Panc1 (cell line): ENCODE measurements around the gene GRIK3. TPM values are rescaled to one million over a fixed set of nuclear protein-coding genes. Genes with fewer than 3 reads are reported as not detected.

Experiments used
- ATAC-seq: fragments of 200-7000 bp; cut with Tn5 transposase; 2 replicates; pipeline ENCODE4 v1.9.1; 2020; ENCODE audit warnings: mild to moderate bottlenecking, moderate library complexity
- BruUV-seq: library from RNA; stranded (reverse); fragments of 400-500 nt; replicated peaks from 2 replicates; lab custom pipeline; 2021; lab: Mats Ljungman, UMichigan
- CTCF ChIA-PET: fragments of 300-600 bp; sonication (Branson Sonifier 250); formaldehyde crosslinking; loops from one replicate; lab custom pipeline; 2022; ENCODE audit warnings: antibody characterized with exemption; lab: Charles Lee
- POLR2A ChIA-PET: fragments of 300-600 bp; sonication (Branson Sonifier 250); formaldehyde crosslinking; loops from one replicate; lab custom pipeline; 2022; ENCODE audit warnings: antibody characterized with exemption; lab: Charles Lee
- DNase-seq: peaks from one replicate; pipeline ENCODE4 v3.0.0-alpha.2; 2010; ENCODE audit warnings: low read depth, low spot score
- H3K27ac ChIP-seq: 2 replicates; pipeline ENCODE4 v1.5.1; 2011; ENCODE audit warnings: mild to moderate bottlenecking, low read length, inconsistent platforms
- H3K27me3 ChIP-seq: fragments of 200-500 bp; sonication (Bioruptor generic); 2 replicates; pipeline ENCODE4 v1.6.0; 2014; ENCODE audit warnings: low read length, inconsistent platforms; ENCODE audit not compliant: control insufficient read depth, insufficient read depth
- H3K36me3 ChIP-seq: fragments of 200-500 bp; sonication (Bioruptor generic); 2 replicates; pipeline ENCODE4 v1.5.1; 2014; ENCODE audit warnings: inconsistent platforms, mild to moderate bottlenecking, low read length, moderate library complexity; ENCODE audit not compliant: control insufficient read depth, insufficient read depth
- H3K4me1 ChIP-seq: 2 replicates; pipeline ENCODE4 v1.5.1; 2011; ENCODE audit warnings: inconsistent platforms, mild to moderate bottlenecking, low read length, moderate library complexity; ENCODE audit not compliant: control insufficient read depth, insufficient read depth
- H3K4me3 ChIP-seq, 2 experiments: 2 replicates each; pipeline ENCODE4 v1.5.1; 2011 to 2012; ENCODE audit warnings: low read depth in 2 of 2, low read length in 2 of 2, mild to moderate bottlenecking in 2 of 2, inconsistent platforms in 1 of 2, moderate library complexity in 1 of 2
- H3K9me3 ChIP-seq: fragments of 200-500 bp; sonication (Bioruptor generic); 2 replicates; pipeline ENCODE4 v1.5.1; 2014; ENCODE audit warnings: low read depth, mild to moderate bottlenecking, inconsistent platforms, low read length, moderate library complexity; ENCODE audit not compliant: control insufficient read depth, insufficient read depth
- CTCF ChIP-seq: fragments of 450-650 bp; IDR thresholded peaks from 2 replicates; pipeline ENCODE4 v1.5.1; 2017; ENCODE audit warnings: mild to moderate bottlenecking
- POLR2AphosphoS5 ChIP-seq: IDR thresholded peaks from 2 replicates; pipeline ENCODE4 v1.6.1; 2012; ENCODE audit warnings: mild to moderate bottlenecking, low read depth, low read length, moderate library complexity
- REST ChIP-seq, 2 experiments: IDR thresholded peaks; 2 replicates each; pipeline ENCODE4 v1.6.1; 2011 to 2012; ENCODE audit warnings: low read depth in 2 of 2, control low read depth in 1 of 2, low read length in 1 of 2, mild to moderate bottlenecking in 1 of 2, moderate library complexity in 1 of 2; ENCODE audit not compliant: insufficient read depth in 1 of 2
- SIN3A ChIP-seq: IDR thresholded peaks from 2 replicates; pipeline ENCODE4 v1.6.1; 2012; ENCODE audit warnings: low read depth, mild to moderate bottlenecking, low read length, moderate library complexity, borderline replicate concordance; ENCODE audit not compliant: insufficient read depth
- TCF7L2 ChIP-seq: IDR thresholded peaks from 2 replicates; pipeline ENCODE4 v1.6.1; 2011; ENCODE audit warnings: mild to moderate bottlenecking, low read depth, low read length, inconsistent platforms
- in situ Hi-C: cut with HindIII; loops from 2 replicates; pipeline ENCODE4 v1.10.0; 2016; ENCODE audit warnings: low sequenced_read_pairs, low pct_unique_long_range_greater_than_20kb
- intact Hi-C: fragments of 100-400 bp; cut with micrococcal nuclease; formaldehyde crosslinking; loops from one replicate; pipeline ENCODE4 v1.10.0; 2022; ENCODE audit not compliant: unreplicated experiment
- total RNA-seq: library from RNA; stranded (reverse); gene quantifications from one replicate; pipeline ENCODE4 v1.2.1, GENCODE V29; 2021; ENCODE audit not compliant: unreplicated experiment

The GRIK3 gene
- total RNA-seq, 1 experiment from 2014 or later, result not detected

GRCh38 chr1:36951292-36951750 is 83.0 kb downstream of the GRIK3 start:
- in situ Hi-C loops (no loop called here), intact Hi-C loops (no loop called here)
- no TSS peak for BruUV-seq
- H3K4me1 ChIP-seq, result no peaks in the 10 kb centered on the region
- no peak overlapping the region for H3K27ac ChIP-seq
- no peaks in the 10 kb centered on the region for H3K36me3 ChIP-seq
- ChIA-PET POLR2A (no interaction called here), CTCF (no interaction called here)
- TF ChIP-seq POLR2AphosphoS5 (no peak), TCF7L2 (no peak), SIN3A (no peak), CTCF (no peak), REST (IDR thresholded peaks at IDR 0.05; ENCODE audit: insufficient read depth in 1 of 2, low read depth in 2 of 2, low read length in 1 of 2) (no peak)
- H3K27me3 ChIP-seq, result peaks cover 2% of the 10 kb centered on the region; the same call in 1 of the 2 replicates
- no peak for DNase-seq
- no peak for ATAC-seq
- no peaks in the 10 kb centered on the region for H3K9me3 ChIP-seq
- no peak overlapping the region for H3K4me3 ChIP-seq

GRCh38 chr1:36950604-36951291 is 83.6 kb downstream of the GRIK3 start:
- intact Hi-C loops (no loop called here), in situ Hi-C loops (no loop called here)
- no peak for ATAC-seq
- Histone ChIP-seq H3K9me3 (no peaks in the 10 kb centered on the region), H3K36me3 (no peaks in the 10 kb centered on the region), H3K27me3 (peaks cover 2% of the 10 kb centered on the region; the same call in 1 of the 2 replicates), H3K27ac (no peak overlapping the region), H3K4me1 (no peaks in the 10 kb centered on the region), H3K4me3 (no peak overlapping the region)
- POLR2A ChIA-PET, result no interaction called here
- TF ChIP-seq SIN3A (no peak), REST (IDR thresholded peaks at IDR 0.05; ENCODE audit: insufficient read depth in 1 of 2, low read depth in 2 of 2, low read length in 1 of 2) (no peak), TCF7L2 (no peak), POLR2AphosphoS5 (no peak), CTCF (no peak)
- DNase-seq, result no peak
- CTCF ChIA-PET, result interaction anchor here (0.5 kb wide), 1 partner anchor 493 kb away, joined by 5 read pairs; no protein-coding TSS in a partner anchor
- BruUV-seq, result no TSS peak
